Left renal pelvis (tissue), 4 donors: ENCODE results near the gene SRGAP3. TPM values are rescaled to one million over a fixed set of nuclear protein-coding genes. Genes with fewer than 3 reads are reported as not detected.

Experiments used
- DNase-seq, 4 donors: peaks; one replicate each; pipeline ENCODE4 v3.0.0-alpha.2; 2013; ENCODE audit warnings: low read depth in 4 of 4, low spot score in 3 of 4
- polyA plus RNA-seq, 4 donors: library from polyadenylated mRNA; unstranded; fragments of 120-200 nt; gene quantifications; one replicate each; pipeline ENCODE4 v1.2.1, GENCODE V29; 2013; ENCODE audit not compliant: insufficient read length in 4 of 4

The SRGAP3 gene
- polyA plus RNA-seq, 4 donors: 16.5 to 21.5 (median 18.7) TPM

GRCh38 chr3:9153904-9154619 is 95.4 kb downstream of the SRGAP3 start:
- DNase-seq: no peak

- no peak for DNase-seq
Measured at GRCh38 chr3:9151240-9151639, 98.2 kb downstream of the SRGAP3 start.

- DNase-seq: no peak
Measured at GRCh38 chr3:9149566-9149965, 99.9 kb downstream of the SRGAP3 start.

GRCh38 chr3:9147896-9148266 is 101.6 kb downstream of the SRGAP3 start:
- no peak for DNase-seq

GRCh38 chr3:9147215-9147895 is 102.1 kb downstream of the SRGAP3 start:
- no peak for DNase-seq

- DNase-seq: no peak
Measured at GRCh38 chr3:9146367-9147071, 102.9 kb downstream of the SRGAP3 start.

GRCh38 chr3:9143184-9143583 is 106.3 kb downstream of the SRGAP3 start:
- DNase-seq: no peak

GRCh38 chr3:9142362-9142761 is 107.1 kb downstream of the SRGAP3 start:
- DNase-seq: no peak

- DNase-seq: no peak
Measured at GRCh38 chr3:9141928-9142289, 107.5 kb downstream of the SRGAP3 start.

GRCh38 chr3:9139366-9139765 is 110.1 kb downstream of the SRGAP3 start:
- no peak for DNase-seq

GRCh38 chr3:9137676-9138075 is 111.8 kb downstream of the SRGAP3 start:
- DNase-seq: no peak

- DNase-seq: no peak
Measured at GRCh38 chr3:9136746-9137465, 112.5 kb downstream of the SRGAP3 start.

- no peak for DNase-seq
Measured at GRCh38 chr3:9135930-9136525, 113.4 kb downstream of the SRGAP3 start.

- no peak for DNase-seq
Measured at GRCh38 chr3:9135526-9135925, 113.9 kb downstream of the SRGAP3 start.

- no peak for DNase-seq
Measured at GRCh38 chr3:9133656-9134055, 115.8 kb downstream of the SRGAP3 start.

GRCh38 chr3:9130345-9131305 is 118.8 kb downstream of the SRGAP3 start:
- DNase-seq: no peak

- no peak for DNase-seq
Measured at GRCh38 chr3:9129365-9129764, 120.1 kb downstream of the SRGAP3 start.

- no peak for DNase-seq
Measured at GRCh38 chr3:9125278-9125951, 124.0 kb downstream of the SRGAP3 start.

- DNase-seq: no peak
Measured at GRCh38 chr3:9124730-9125129, 124.7 kb downstream of the SRGAP3 start.
